Omental fat pad (tissue), 4 donors: ENCODE data around the gene OR1D5. TPM values are rescaled to one million over a fixed set of nuclear protein-coding genes. Genes with fewer than 3 reads are reported as not detected.
A peak's percentile ranks its signal among the peaks of the same experiment; 100 is the strongest.
"Not testable (repeated sequence)": the region's sequence is repeated elsewhere in the genome, so short reads cannot be mapped to it uniquely, and the experiment has no call there.

Source experiments
- ATAC-seq: fragments of 150-250 bp; one replicate; pipeline ENCODE4 v1.9.1; 2016; ENCODE audit warnings: mild to moderate bottlenecking, moderate library complexity; ENCODE audit not compliant: low FRiP score
- DNase-seq: peaks from one replicate; pipeline ENCODE4 v3.0.0-alpha.2; 2019; ENCODE audit warnings: low spot score
- CTCF ChIP-seq, 3 donors: fragments of 450-650 bp; IDR thresholded peaks; one replicate each; pipeline ENCODE4 v1.5.1; 2016 to 2017; ENCODE audit warnings: antibody characterized with exemption in 3 of 3, mild to moderate bottlenecking in 3 of 3, moderate library complexity in 2 of 3
- total RNA-seq, 4 donors: library from RNA; depleted of rRNA; stranded (reverse); fragments of >200 nt; gene quantifications; one replicate each; pipeline ENCODE4 v1.1.0, GENCODE V29; 2016

OR1D5 gene
- total RNA-seq, 4 donors from 2014 or later = not detected

DNA sequence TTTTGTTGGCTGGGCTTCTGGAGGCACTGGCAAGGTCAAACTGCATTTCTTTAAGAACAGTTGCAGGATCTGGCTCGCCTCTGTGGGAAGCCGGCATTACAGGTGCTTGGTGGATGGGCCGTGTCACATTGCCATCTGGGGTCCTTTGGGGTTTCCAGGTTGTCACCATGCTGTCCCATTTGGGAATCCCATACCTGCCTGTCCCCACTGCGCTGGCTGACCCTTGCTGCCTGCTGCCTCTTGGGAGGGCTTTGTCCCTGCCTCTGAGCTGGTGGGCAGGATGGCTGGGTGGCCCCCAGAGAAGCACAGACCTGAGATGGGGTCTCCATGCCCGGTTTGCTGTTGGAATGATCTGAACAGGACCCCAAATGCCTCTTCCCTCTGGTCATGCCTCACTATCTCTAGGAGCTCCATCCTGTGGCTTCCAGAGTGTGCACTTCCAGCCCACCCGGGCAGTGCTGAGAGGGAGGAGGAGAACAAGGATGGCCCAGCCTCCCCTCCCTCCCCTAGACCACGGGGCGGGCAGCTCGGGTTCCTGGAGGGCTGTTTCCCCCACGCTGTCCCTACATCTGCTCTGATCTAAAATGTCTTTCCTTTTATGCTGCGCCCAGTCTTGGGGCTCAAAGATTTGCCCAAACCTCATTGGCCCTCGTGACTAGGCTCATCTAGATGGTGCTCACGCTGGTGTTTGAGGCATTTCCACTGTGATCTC lies 28.0 kb downstream of the OR1D5 start:
- TF ChIP-seq CTCF (IDR thresholded peaks at IDR 0.05) = no peak
- DNase-seq (no peak), ATAC-seq (no peak)

- DNase-seq (no peak), ATAC-seq (no peak)
- no peak for TF ChIP-seq CTCF (IDR thresholded peaks at IDR 0.05)
These were observed 28.9 kb downstream of the OR1D5 start for GRCh38 chr17:3034578-3034920.

DNA sequence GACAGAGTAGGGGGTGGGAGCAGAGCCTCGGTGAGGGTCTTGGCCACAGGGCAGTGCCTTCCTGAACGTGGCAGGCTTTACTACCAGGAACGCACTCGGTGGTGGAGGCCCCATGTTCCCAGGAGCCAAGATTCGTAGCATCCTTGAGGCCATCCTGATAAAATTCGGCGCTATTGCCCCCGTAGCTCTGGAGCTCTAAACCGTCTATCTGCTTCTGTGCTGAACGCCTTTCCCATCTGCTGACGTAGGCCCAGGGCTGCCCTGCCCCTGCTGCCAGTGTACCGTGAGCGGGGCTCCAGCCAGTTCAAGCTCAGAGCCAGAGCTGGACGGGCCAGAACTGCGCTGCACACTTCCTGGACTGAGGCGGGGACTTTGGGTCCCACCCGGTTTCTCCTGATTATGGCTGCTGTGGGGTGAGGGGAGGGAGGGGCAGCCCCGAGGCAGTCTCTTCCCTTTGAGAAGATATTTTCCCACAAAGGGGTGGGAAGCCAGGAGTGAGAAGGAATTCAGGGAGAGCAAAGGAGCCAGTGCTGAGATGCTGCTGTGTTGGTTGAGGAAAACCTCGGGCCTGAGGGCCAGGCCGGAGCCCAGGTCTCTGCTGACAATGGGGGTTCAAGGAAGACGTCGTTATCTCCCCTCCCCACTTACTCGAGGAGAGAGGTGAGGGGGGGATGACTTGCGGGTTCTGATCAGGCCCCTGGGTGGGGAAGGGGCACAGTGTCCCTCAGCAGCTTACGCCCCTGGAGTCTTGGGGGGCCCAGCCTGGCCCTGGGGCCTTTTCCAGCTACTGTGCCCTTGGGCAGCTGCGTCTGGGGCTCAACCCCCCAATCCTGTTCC lies 29.4 kb downstream of the OR1D5 start:
- no peak for TF ChIP-seq CTCF (IDR thresholded peaks at IDR 0.05)
- ATAC-seq (peak; percentile 38), DNase-seq (no peak)

DNA sequence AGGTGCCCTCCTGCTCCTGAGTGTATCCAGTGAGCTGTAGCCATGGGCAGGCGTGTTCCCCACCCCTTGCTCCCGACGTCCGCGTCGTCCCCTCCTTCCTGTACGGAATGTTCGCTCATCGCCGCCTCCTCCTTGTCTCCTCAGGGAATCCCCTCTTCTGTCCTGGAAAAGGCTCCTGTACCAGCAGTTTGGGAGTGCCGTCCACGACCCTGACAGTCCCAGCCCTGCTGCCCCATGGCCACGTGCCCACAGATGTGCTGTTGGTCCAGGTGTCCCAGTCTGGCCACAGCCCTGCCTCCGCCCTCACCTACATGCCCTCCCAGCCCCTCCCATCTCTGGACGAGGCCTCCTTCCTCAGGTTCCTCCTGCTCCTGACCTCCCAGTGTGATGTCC lies 30.2 kb downstream of the OR1D5 start:
- no peak for TF ChIP-seq CTCF (IDR thresholded peaks at IDR 0.05)
- DNase-seq = no peak
- ATAC-seq = no peak

DNA sequence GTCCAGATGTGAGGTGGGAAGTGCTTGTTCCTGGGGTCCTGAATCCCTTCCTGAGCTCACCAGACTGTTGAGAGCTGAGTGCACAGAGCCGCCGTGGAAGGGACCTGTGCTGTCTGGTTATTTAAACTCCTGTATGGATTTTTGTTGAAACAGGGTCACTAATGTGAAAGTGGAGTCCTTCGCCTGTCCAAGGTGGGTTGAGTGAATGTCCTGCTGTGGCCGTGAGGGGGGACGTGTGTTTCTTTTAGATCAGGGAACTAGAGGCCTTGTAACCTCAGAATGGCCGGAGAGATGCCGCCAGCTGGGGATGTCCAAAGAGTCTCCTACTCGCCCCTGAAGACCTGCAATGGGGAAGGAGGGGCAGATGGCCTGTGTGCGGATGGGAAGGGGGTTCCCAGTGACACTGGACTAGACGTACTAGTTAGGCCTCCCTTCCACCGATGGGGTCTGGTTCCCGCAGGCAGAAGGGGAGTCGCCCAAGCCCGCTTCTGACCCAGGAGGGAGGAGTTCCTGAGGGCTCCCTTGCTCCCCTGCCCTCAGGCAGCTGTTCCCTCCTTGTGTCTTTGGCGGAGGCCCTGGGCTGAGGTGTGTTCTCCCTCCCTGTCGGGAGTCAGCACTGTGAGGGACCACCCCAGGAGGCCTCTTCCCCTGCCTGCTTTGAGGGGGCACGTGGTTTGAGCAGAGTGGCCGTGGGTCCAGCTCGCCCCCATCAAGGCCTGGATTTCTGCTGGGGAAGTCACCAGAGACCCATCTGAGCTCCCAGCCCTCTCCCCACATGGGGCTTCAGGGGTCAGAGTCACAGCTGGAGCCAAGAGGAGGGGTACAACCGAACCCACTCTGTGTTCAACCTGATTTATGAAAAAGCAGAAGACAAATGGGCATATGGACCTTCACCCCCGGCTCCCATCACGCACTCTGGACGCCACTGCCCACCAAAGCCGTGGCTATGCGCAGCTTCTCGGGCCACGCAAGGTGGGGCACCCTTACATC lies 30.9 kb downstream of the OR1D5 start:
- ATAC-seq = no peak
- DNase-seq = no peak
- TF ChIP-seq CTCF (IDR thresholded peaks at IDR 0.05) = no peak

- not testable (repeated sequence) for DNase-seq, ATAC-seq
These were observed 32.4 kb downstream of the OR1D5 start for GRCh38 chr17:3030852-3031470.
